Panc1 (cell line): Measurements from ENCODE around the gene GFY. TPM values are rescaled to one million over a fixed set of nuclear protein-coding genes. Genes with fewer than 3 reads are reported as not detected.

Source experiments
- ATAC-seq: fragments of 200-7000 bp; cut with Tn5 transposase; 2 replicates; pipeline ENCODE4 v1.9.1; 2020; ENCODE audit warnings: mild to moderate bottlenecking, moderate library complexity
- BruUV-seq: library from RNA; stranded (reverse); fragments of 400-500 nt; replicated peaks from 2 replicates; lab custom pipeline; 2021; lab: Mats Ljungman, UMichigan
- CTCF ChIA-PET: fragments of 300-600 bp; sonication (Branson Sonifier 250); formaldehyde crosslinking; loops from one replicate; lab custom pipeline; 2022; ENCODE audit warnings: antibody characterized with exemption; lab: Charles Lee
- POLR2A ChIA-PET: fragments of 300-600 bp; sonication (Branson Sonifier 250); formaldehyde crosslinking; loops from one replicate; lab custom pipeline; 2022; ENCODE audit warnings: antibody characterized with exemption; lab: Charles Lee
- DNase-seq: peaks from one replicate; pipeline ENCODE4 v3.0.0-alpha.2; 2010; ENCODE audit warnings: low read depth, low spot score
- H3K27ac ChIP-seq: 2 replicates; pipeline ENCODE4 v1.5.1; 2011; ENCODE audit warnings: mild to moderate bottlenecking, low read length, inconsistent platforms
- H3K27me3 ChIP-seq: fragments of 200-500 bp; sonication (Bioruptor generic); 2 replicates; pipeline ENCODE4 v1.6.0; 2014; ENCODE audit warnings: low read length, inconsistent platforms; ENCODE audit not compliant: control insufficient read depth, insufficient read depth
- H3K36me3 ChIP-seq: fragments of 200-500 bp; sonication (Bioruptor generic); 2 replicates; pipeline ENCODE4 v1.5.1; 2014; ENCODE audit warnings: inconsistent platforms, mild to moderate bottlenecking, low read length, moderate library complexity; ENCODE audit not compliant: control insufficient read depth, insufficient read depth
- H3K4me1 ChIP-seq: 2 replicates; pipeline ENCODE4 v1.5.1; 2011; ENCODE audit warnings: inconsistent platforms, mild to moderate bottlenecking, low read length, moderate library complexity; ENCODE audit not compliant: control insufficient read depth, insufficient read depth
- H3K4me3 ChIP-seq, 2 experiments: 2 replicates each; pipeline ENCODE4 v1.5.1; 2011 to 2012; ENCODE audit warnings: low read depth in 2 of 2, low read length in 2 of 2, mild to moderate bottlenecking in 2 of 2, inconsistent platforms in 1 of 2, moderate library complexity in 1 of 2
- H3K9me3 ChIP-seq: fragments of 200-500 bp; sonication (Bioruptor generic); 2 replicates; pipeline ENCODE4 v1.5.1; 2014; ENCODE audit warnings: low read depth, mild to moderate bottlenecking, inconsistent platforms, low read length, moderate library complexity; ENCODE audit not compliant: control insufficient read depth, insufficient read depth
- CTCF ChIP-seq: fragments of 450-650 bp; IDR thresholded peaks from 2 replicates; pipeline ENCODE4 v1.5.1; 2017; ENCODE audit warnings: mild to moderate bottlenecking
- POLR2AphosphoS5 ChIP-seq: IDR thresholded peaks from 2 replicates; pipeline ENCODE4 v1.6.1; 2012; ENCODE audit warnings: mild to moderate bottlenecking, low read depth, low read length, moderate library complexity
- SIN3A ChIP-seq: IDR thresholded peaks from 2 replicates; pipeline ENCODE4 v1.6.1; 2012; ENCODE audit warnings: low read depth, mild to moderate bottlenecking, low read length, moderate library complexity, borderline replicate concordance; ENCODE audit not compliant: insufficient read depth
- TCF7L2 ChIP-seq: IDR thresholded peaks from 2 replicates; pipeline ENCODE4 v1.6.1; 2011; ENCODE audit warnings: mild to moderate bottlenecking, low read depth, low read length, inconsistent platforms
- in situ Hi-C: cut with HindIII; loops from 2 replicates; pipeline ENCODE4 v1.10.0; 2016; ENCODE audit warnings: low sequenced_read_pairs, low pct_unique_long_range_greater_than_20kb
- intact Hi-C: fragments of 100-400 bp; cut with micrococcal nuclease; formaldehyde crosslinking; loops from one replicate; pipeline ENCODE4 v1.10.0; 2022; ENCODE audit not compliant: unreplicated experiment
- total RNA-seq: library from RNA; stranded (reverse); gene quantifications from one replicate; pipeline ENCODE4 v1.2.1, GENCODE V29; 2021; ENCODE audit not compliant: unreplicated experiment
- TF ChIP-seq, protein P1 (sequence below), 2 experiments: IDR thresholded peaks; 2 replicates each; pipeline ENCODE4 v1.6.1; 2011 to 2012; ENCODE audit warnings: low read depth in 2 of 2, control low read depth in 1 of 2, low read length in 1 of 2, mild to moderate bottlenecking in 1 of 2, moderate library complexity in 1 of 2; ENCODE audit not compliant: insufficient read depth in 1 of 2

Gene GFY
- total RNA-seq, 1 experiment from 2014 or later, result not detected

- Histone ChIP-seq H3K4me1 (no peaks in the 10 kb centered on the region), H3K4me3 (no peak overlapping the region), H3K36me3 (no peaks in the 10 kb centered on the region), H3K27me3 (no peaks in the 10 kb centered on the region), H3K27ac (no peak overlapping the region), H3K9me3 (no peaks in the 10 kb centered on the region)
- DNase-seq (no peak), ATAC-seq (no peak)
- in situ Hi-C loops (no loop called here), intact Hi-C loops (loop anchor here (5.0 kb wide), 1 partner anchor 52 kb away; the partner anchor contains the start of gene SLC17A7)
- ChIA-PET CTCF (no interaction called here), POLR2A (interaction anchor here (0.6 kb wide), 1 partner anchor 68 kb away, joined by 10 read pairs; no protein-coding TSS in a partner anchor)
- TF ChIP-seq TCF7L2 (no peak), SIN3A (no peak), CTCF (no peak), POLR2AphosphoS5 (no peak)
- TF ChIP-seq, protein P1, sequence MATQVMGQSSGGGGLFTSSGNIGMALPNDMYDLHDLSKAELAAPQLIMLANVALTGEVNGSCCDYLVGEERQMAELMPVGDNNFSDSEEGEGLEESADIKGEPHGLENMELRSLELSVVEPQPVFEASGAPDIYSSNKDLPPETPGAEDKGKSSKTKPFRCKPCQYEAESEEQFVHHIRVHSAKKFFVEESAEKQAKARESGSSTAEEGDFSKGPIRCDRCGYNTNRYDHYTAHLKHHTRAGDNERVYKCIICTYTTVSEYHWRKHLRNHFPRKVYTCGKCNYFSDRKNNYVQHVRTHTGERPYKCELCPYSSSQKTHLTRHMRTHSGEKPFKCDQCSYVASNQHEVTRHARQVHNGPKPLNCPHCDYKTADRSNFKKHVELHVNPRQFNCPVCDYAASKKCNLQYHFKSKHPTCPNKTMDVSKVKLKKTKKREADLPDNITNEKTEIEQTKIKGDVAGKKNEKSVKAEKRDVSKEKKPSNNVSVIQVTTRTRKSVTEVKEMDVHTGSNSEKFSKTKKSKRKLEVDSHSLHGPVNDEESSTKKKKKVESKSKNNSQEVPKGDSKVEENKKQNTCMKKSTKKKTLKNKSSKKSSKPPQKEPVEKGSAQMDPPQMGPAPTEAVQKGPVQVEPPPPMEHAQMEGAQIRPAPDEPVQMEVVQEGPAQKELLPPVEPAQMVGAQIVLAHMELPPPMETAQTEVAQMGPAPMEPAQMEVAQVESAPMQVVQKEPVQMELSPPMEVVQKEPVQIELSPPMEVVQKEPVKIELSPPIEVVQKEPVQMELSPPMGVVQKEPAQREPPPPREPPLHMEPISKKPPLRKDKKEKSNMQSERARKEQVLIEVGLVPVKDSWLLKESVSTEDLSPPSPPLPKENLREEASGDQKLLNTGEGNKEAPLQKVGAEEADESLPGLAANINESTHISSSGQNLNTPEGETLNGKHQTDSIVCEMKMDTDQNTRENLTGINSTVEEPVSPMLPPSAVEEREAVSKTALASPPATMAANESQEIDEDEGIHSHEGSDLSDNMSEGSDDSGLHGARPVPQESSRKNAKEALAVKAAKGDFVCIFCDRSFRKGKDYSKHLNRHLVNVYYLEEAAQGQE (IDR thresholded peaks at IDR 0.05; ENCODE audit: insufficient read depth in 1 of 2, low read depth in 2 of 2, low read length in 1 of 2), result no peak
- no TSS peak for BruUV-seq
These were observed 34.9 kb upstream of the GFY start for GRCh38 chr19:49390131-49390928.

GRCh38 chr19:49390929-49391359, 34.2 kb upstream of the GFY start:
- ATAC-seq (no peak), DNase-seq (no peak)
- H3K4me1 ChIP-seq, result no peaks in the 10 kb centered on the region
- no peaks in the 10 kb centered on the region for H3K9me3 ChIP-seq
- in situ Hi-C loops, result no loop called here
- no peak for TF ChIP-seq SIN3A
- TF ChIP-seq TCF7L2, result no peak
- H3K36me3 ChIP-seq, result no peaks in the 10 kb centered on the region
- H3K27ac ChIP-seq, result no peak overlapping the region
- intact Hi-C loops, result loop anchor here (5.0 kb wide), 1 partner anchor 51 kb away; the partner anchor contains the start of gene SLC17A7
- ChIA-PET CTCF (interaction anchor here (0.6 kb wide), 1 partner anchor 29 kb away, joined by 7 read pairs; the partner anchor contains the start of gene TEAD2), POLR2A (interaction anchor here (0.6 kb wide), 1 partner anchor 69 kb away, joined by 10 read pairs; no protein-coding TSS in a partner anchor)
- no peak overlapping the region for H3K4me3 ChIP-seq
- BruUV-seq, result no TSS peak
- H3K27me3 ChIP-seq, result no peaks in the 10 kb centered on the region
